Gastroesophageal sphincter (tissue), 4 donors: ENCODE results near the gene MCRIP2. TPM values are rescaled to one million over a fixed set of nuclear protein-coding genes. Genes with fewer than 3 reads are reported as not detected.
A peak's percentile ranks its signal among the peaks of the same experiment; 100 is the strongest.

ENCODE experiments used
- ATAC-seq: fragments of 150-250 bp; one replicate; pipeline ENCODE4 v1.9.1; 2016; ENCODE audit warnings: mild to moderate bottlenecking, moderate library complexity
- H3K27ac ChIP-seq, 4 donors: fragments of 200-600 bp; sonication (generic) in 3 of 4; 1 replicate in 3 of 4; 2 replicates in 1 of 4; pipeline ENCODE4 v1.5.1; 2016 to 2019
- H3K27me3 ChIP-seq: fragments of 200-600 bp; sonication (generic); one replicate; pipeline ENCODE4 v1.5.1; 2019
- H3K36me3 ChIP-seq, 2 donors: fragments of 200-600 bp; sonication (generic); one replicate each; pipeline ENCODE4 v1.5.1; 2019; ENCODE audit warnings: control low read depth in 1 of 2
- H3K4me1 ChIP-seq, 3 donors: fragments of 200-600 bp; sonication (generic); 1 replicate in 2 of 3; 2 replicates in 1 of 3; pipeline ENCODE4 v1.5.1; 2016 to 2019; ENCODE audit warnings: control low read depth in 2 of 3
- H3K4me3 ChIP-seq, 2 donors: fragments of 200-600 bp; sonication (generic); one replicate each; pipeline ENCODE4 v1.5.1; 2019; ENCODE audit warnings: mild to moderate bottlenecking in 1 of 2, moderate library complexity in 1 of 2
- H3K9me3 ChIP-seq, 3 donors: fragments of 200-600 bp; sonication (generic); one replicate each; pipeline ENCODE4 v1.5.1; 2017 to 2019; ENCODE audit warnings: control low read depth in 2 of 3
- CTCF ChIP-seq, 4 experiments: fragments of 200-600 bp in 2 of 4; fragments of 450-650 bp in 2 of 4; sonication (generic) in 1 of 4; IDR thresholded peaks; one replicate each; pipeline ENCODE4 v1.5.1; 2017 to 2019; ENCODE audit warnings: antibody characterized with exemption in 4 of 4, mild to moderate bottlenecking in 2 of 4, moderate library complexity in 2 of 4
- EP300 ChIP-seq: sonication (generic); formaldehyde crosslinking; IDR thresholded peaks from one replicate; pipeline ENCODE4 v1.6.1; 2017; ENCODE audit warnings: antibody characterized with exemption, mild to moderate bottlenecking
- POLR2A ChIP-seq, 2 donors: fragments of 450-650 bp; IDR thresholded peaks; one replicate each; pipeline ENCODE4 v1.6.1; 2017; ENCODE audit warnings: antibody characterized with exemption in 2 of 2, mild to moderate bottlenecking in 2 of 2, moderate library complexity in 1 of 2
- POLR2AphosphoS5 ChIP-seq: sonication (generic); formaldehyde crosslinking; IDR thresholded peaks from one replicate; pipeline ENCODE4 v1.6.1; 2017; ENCODE audit warnings: antibody characterized with exemption
- WGBS, 2 donors: methylation state at CpG; one replicate each; pipeline ENCODE4 v1.1.5; 2018; ENCODE audit warnings: low coverage in 1 of 2; 5-methylcytosine and 5-hydroxymethylcytosine counted together
- total RNA-seq, 4 donors: library from RNA; depleted of rRNA; stranded (reverse); fragments of >200 nt; gene quantifications; one replicate each; pipeline ENCODE4 v1.1.0, GENCODE V29; 2016

MCRIP2 gene
- total RNA-seq, 4 donors from 2014 or later = 25.4 to 70.0 (median 51.9) TPM

- no peaks in the 10 kb centered on the region for H3K27me3 ChIP-seq
- H3K36me3 ChIP-seq = peaks cover 0 to 7% of the 10 kb centered on the region in 2 donors
- 30 to 70% methylated on average over 2 of the region's 32 CpGs for WGBS, 2 donors
- no peak overlapping the region for H3K4me3 ChIP-seq
- peaks cover 0 to 93% (median 41%) of the 10 kb centered on the region in 3 donors for H3K4me1 ChIP-seq
- H3K9me3 ChIP-seq = no peaks in the 10 kb centered on the region
- no peak for ATAC-seq
- H3K27ac ChIP-seq = peak overlapping the region in 3 of 4 donors; percentile 25 to 47 (median 41)
- TF ChIP-seq EP300 (no peak), CTCF (IDR thresholded peaks at IDR 0.05) (no peak), POLR2A (IDR thresholded peaks at IDR 0.05) (no peak), POLR2AphosphoS5 (no peak)
These were observed 4.4 kb downstream of the MCRIP2 start for GRCh38 chr16:645852-646678.

GRCh38 chr16:646679-647172 is 5.1 kb downstream of the MCRIP2 start:
- H3K27me3 ChIP-seq = no peaks in the 10 kb centered on the region
- no peak overlapping the region for H3K4me3 ChIP-seq
- peaks cover 0 to 12% of the 10 kb centered on the region in 2 donors for H3K36me3 ChIP-seq
- no CpG with 5 or more reads among the region's 22 CpGs for WGBS, 2 donors
- ATAC-seq = no peak
- TF ChIP-seq EP300 = no peak
- no peak for TF ChIP-seq POLR2A (IDR thresholded peaks at IDR 0.05)
- no peak for TF ChIP-seq POLR2AphosphoS5
- H3K27ac ChIP-seq = peak overlapping the region in 3 of 4 donors; percentile 25 to 47 (median 41)
- peaks cover 0 to 87% (median 37%) of the 10 kb centered on the region in 3 donors for H3K4me1 ChIP-seq
- H3K9me3 ChIP-seq = no peaks in the 10 kb centered on the region

DNA sequence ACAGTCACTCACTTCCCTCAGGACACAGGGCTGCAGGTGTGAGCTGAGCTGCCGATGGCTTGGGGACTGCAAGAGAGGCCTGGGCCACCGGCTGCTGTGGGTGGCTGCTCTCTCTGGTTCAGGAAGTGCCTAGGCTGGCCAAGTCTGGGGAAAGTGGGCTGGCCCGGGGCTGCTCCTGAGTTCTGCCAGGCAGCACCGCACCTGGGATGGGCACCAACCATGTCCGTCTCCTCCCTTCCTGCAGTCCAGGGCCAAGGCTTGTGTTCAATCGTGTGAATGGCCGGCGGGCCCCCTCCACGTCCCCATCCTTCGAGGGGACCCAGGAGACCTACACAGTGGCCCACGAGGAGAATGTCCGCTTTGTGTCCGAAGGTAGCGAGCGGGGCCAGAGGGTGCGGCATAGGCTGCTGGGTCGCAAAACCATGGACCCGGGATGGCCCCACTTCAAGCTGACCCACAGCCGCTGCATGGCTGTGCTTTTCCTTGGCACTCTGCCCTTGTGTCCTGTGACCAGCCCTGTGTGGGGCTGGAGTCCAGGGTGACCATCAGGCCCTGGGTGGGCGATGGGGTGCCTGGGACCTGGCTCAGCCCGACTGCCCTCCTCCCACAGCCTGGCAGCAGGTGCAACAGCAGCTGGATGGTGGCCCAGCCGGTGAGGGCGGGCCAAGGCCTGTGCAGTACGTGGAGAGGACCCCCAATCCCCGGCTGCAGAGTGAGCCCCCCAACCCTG is 5.7 kb downstream of the MCRIP2 start:
- Histone ChIP-seq H3K4me1 (peaks cover 0 to 84% (median 37%) of the 10 kb centered on the region in 3 donors), H3K9me3 (no peaks in the 10 kb centered on the region), H3K27ac (peak overlapping the region in 3 of 4 donors; percentile 41 to 93 (median 89)), H3K27me3 (no peaks in the 10 kb centered on the region), H3K36me3 (peaks cover 0 to 18% of the 10 kb centered on the region in 2 donors), H3K4me3 (no peak overlapping the region)
- TF ChIP-seq POLR2AphosphoS5 = no peak
- TF ChIP-seq POLR2A (IDR thresholded peaks at IDR 0.05) = no peak
- TF ChIP-seq EP300 = no peak
- no peak for TF ChIP-seq CTCF (IDR thresholded peaks at IDR 0.05)
- no CpG with 5 or more reads among the region's 25 CpGs for WGBS, 2 donors
- ATAC-seq = no peak

DNA sequence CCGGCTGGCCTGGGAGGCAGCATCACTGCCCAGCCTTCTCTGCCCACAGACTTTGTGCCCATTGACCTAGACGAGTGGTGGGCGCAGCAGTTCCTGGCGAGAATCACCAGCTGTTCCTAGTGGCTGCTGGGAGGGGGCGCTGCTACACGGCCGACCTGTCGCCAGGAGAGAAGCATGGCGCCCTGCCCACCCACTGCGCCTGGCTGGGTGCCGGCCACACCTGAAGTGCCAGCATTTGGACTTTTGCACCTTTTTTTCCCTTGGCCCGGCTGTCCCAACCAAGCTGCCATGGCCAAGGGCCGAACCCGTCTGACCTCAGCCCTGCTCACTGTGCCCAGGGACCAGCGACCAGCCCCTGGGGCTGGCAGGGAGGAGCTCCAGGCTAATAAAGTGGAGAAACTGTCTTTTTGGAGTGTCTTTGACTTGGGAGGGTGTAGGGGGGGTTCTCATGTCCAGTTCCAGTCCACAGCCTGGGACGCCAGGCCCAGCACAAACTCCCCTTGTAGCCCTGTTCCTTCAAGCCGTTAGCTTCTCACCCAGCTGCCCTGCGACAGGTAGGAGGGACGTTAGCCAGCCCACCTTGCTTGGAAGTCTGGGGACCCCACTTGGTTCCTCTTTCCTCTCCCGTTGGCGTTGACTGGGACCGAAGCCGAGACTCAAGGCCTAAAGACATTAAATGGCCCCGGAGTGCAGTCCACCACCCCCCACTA is 6.6 kb downstream of the MCRIP2 start:
- peak overlapping the region; percentile 90 to 92 for H3K4me3 ChIP-seq
- WGBS, 2 donors = 57 to 58% methylated on average over 6 of the region's 24 CpGs
- peaks cover 0 to 75% (median 28%) of the 10 kb centered on the region in 3 donors for H3K4me1 ChIP-seq
- peak overlapping the region; percentile 84 to 93 (median 88) for H3K27ac ChIP-seq
- H3K36me3 ChIP-seq = peaks cover 0 to 25% of the 10 kb centered on the region in 2 donors
- no peak for ATAC-seq
- TF ChIP-seq EP300 (no peak), POLR2A (IDR thresholded peaks at IDR 0.05) (no peak), CTCF (IDR thresholded peaks at IDR 0.05) (peak in 2 of 4 experiments; percentile 8 to 35)
- H3K27me3 ChIP-seq = no peaks in the 10 kb centered on the region
- H3K9me3 ChIP-seq = no peaks in the 10 kb centered on the region
